ENCODE results near the gene CECR2. TPM values are rescaled to one million over a fixed set of nuclear protein-coding genes. Genes with fewer than 3 reads are reported as not detected.

CECR2 gene
- total RNA-seq, 1 experiment from 2014 or later, result 111 TPM

DNA sequence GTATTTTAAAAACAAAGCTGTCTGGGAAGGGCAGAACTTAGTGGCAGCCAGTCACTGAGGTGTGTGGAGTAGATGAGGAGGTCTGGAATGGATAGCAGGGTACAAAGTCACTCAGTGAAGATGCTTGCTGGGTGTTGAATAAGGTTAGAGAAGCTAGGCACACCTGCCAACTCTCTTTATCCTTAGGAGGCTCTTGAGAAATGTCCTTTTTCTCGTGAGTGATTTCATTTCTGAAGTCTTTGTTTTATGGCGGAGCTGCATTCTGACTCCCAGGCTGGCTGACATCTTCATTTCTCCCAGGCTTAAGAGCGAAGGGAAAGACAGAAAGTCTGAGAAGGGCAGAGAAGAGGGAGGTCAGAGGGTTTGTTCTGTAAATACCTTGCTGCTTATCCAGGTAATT is 31.0 kb downstream of the CECR2 start:
- Mint-ChIP-seq H3K36me3 (peaks cover 3% of the 10 kb centered on the region; the same call in 1 of the 2 replicates), H3K27me3 (ENCODE audit: low read depth) (no peaks in the 10 kb centered on the region), H3K4me3 (no peak overlapping the region), H3K9me3 (no peaks in the 10 kb centered on the region), H3K4me1 (peaks cover 42% of the 10 kb centered on the region), H3K27ac (peak overlapping the region; percentile 28)
- ChIA-PET POLR2A (no interaction called here), CTCF (interaction anchor here (1.2 kb wide), 1 partner anchor 101 kb away, joined by 3 read pairs; no protein-coding TSS in a partner anchor)
- ATAC-seq, result no peak
- no peak for DNase-seq (ENCODE audit: low spot score)
- no peak for TF ChIP-seq ZNF317 (CRISPR knock-in tag; IDR thresholded peaks at IDR 0.05; ENCODE audit: borderline replicate concordance, low read depth)
- no peak for TF ChIP-seq KAT7 (CRISPR knock-in tag; IDR thresholded peaks at IDR 0.05; ENCODE audit: borderline replicate concordance)
- TF ChIP-seq, protein P1, sequence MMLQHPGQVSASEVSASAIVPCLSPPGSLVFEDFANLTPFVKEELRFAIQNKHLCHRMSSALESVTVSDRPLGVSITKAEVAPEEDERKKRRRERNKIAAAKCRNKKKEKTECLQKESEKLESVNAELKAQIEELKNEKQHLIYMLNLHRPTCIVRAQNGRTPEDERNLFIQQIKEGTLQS (CRISPR knock-in tag; conservative IDR thresholded peaks at IDR 0.05), result no peak
- no peak for TF ChIP-seq RELA (CRISPR knock-in tag; IDR thresholded peaks at IDR 0.05; ENCODE audit: borderline replicate concordance)
- TF ChIP-seq, protein P2, sequence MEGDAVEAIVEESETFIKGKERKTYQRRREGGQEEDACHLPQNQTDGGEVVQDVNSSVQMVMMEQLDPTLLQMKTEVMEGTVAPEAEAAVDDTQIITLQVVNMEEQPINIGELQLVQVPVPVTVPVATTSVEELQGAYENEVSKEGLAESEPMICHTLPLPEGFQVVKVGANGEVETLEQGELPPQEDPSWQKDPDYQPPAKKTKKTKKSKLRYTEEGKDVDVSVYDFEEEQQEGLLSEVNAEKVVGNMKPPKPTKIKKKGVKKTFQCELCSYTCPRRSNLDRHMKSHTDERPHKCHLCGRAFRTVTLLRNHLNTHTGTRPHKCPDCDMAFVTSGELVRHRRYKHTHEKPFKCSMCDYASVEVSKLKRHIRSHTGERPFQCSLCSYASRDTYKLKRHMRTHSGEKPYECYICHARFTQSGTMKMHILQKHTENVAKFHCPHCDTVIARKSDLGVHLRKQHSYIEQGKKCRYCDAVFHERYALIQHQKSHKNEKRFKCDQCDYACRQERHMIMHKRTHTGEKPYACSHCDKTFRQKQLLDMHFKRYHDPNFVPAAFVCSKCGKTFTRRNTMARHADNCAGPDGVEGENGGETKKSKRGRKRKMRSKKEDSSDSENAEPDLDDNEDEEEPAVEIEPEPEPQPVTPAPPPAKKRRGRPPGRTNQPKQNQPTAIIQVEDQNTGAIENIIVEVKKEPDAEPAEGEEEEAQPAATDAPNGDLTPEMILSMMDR (IDR thresholded peaks at IDR 0.05), result no peak
- TF ChIP-seq NFE2L1 (CRISPR knock-in tag; IDR thresholded peaks at IDR 0.05), result no peak
- no peak for TF ChIP-seq ZNF219 (CRISPR knock-in tag; IDR thresholded peaks at IDR 0.05; ENCODE audit: borderline replicate concordance)
- TF ChIP-seq, protein P3, sequence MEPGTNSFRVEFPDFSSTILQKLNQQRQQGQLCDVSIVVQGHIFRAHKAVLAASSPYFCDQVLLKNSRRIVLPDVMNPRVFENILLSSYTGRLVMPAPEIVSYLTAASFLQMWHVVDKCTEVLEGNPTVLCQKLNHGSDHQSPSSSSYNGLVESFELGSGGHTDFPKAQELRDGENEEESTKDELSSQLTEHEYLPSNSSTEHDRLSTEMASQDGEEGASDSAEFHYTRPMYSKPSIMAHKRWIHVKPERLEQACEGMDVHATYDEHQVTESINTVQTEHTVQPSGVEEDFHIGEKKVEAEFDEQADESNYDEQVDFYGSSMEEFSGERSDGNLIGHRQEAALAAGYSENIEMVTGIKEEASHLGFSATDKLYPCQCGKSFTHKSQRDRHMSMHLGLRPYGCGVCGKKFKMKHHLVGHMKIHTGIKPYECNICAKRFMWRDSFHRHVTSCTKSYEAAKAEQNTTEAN (CRISPR knock-in tag; IDR thresholded peaks at IDR 0.05), result no peak
- no peak for TF ChIP-seq IRF2 (CRISPR knock-in tag; IDR thresholded peaks at IDR 0.05; ENCODE audit: borderline replicate concordance, low read depth)
- TF ChIP-seq SOX15 (CRISPR knock-in tag; IDR thresholded peaks at IDR 0.05), result no peak
- TF ChIP-seq, protein P4, sequence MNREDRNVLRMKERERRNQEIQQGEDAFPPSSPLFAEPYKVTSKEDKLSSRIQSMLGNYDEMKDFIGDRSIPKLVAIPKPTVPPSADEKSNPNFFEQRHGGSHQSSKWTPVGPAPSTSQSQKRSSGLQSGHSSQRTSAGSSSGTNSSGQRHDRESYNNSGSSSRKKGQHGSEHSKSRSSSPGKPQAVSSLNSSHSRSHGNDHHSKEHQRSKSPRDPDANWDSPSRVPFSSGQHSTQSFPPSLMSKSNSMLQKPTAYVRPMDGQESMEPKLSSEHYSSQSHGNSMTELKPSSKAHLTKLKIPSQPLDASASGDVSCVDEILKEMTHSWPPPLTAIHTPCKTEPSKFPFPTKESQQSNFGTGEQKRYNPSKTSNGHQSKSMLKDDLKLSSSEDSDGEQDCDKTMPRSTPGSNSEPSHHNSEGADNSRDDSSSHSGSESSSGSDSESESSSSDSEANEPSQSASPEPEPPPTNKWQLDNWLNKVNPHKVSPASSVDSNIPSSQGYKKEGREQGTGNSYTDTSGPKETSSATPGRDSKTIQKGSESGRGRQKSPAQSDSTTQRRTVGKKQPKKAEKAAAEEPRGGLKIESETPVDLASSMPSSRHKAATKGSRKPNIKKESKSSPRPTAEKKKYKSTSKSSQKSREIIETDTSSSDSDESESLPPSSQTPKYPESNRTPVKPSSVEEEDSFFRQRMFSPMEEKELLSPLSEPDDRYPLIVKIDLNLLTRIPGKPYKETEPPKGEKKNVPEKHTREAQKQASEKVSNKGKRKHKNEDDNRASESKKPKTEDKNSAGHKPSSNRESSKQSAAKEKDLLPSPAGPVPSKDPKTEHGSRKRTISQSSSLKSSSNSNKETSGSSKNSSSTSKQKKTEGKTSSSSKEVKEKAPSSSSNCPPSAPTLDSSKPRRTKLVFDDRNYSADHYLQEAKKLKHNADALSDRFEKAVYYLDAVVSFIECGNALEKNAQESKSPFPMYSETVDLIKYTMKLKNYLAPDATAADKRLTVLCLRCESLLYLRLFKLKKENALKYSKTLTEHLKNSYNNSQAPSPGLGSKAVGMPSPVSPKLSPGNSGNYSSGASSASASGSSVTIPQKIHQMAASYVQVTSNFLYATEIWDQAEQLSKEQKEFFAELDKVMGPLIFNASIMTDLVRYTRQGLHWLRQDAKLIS (CRISPR knock-in tag; IDR thresholded peaks at IDR 0.05; ENCODE audit: borderline replicate concordance), result no peak
- no peak for TF ChIP-seq ATF1 (CRISPR knock-in tag; IDR thresholded peaks at IDR 0.05)
- TF ChIP-seq, protein P5, sequence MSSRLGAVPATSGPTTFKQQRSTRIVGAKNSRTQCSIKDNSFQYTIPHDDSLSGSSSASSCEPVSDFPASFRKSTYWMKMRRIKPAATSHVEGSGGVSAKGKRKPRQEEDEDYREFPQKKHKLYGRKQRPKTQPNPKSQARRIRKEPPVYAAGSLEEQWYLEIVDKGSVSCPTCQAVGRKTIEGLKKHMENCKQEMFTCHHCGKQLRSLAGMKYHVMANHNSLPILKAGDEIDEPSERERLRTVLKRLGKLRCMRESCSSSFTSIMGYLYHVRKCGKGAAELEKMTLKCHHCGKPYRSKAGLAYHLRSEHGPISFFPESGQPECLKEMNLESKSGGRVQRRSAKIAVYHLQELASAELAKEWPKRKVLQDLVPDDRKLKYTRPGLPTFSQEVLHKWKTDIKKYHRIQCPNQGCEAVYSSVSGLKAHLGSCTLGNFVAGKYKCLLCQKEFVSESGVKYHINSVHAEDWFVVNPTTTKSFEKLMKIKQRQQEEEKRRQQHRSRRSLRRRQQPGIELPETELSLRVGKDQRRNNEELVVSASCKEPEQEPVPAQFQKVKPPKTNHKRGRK (CRISPR knock-in tag; IDR thresholded peaks at IDR 0.05; ENCODE audit: borderline replicate concordance), result no peak
- no peak for TF ChIP-seq ELF4 (CRISPR knock-in tag; IDR thresholded peaks at IDR 0.05; ENCODE audit: low read depth)

DNA sequence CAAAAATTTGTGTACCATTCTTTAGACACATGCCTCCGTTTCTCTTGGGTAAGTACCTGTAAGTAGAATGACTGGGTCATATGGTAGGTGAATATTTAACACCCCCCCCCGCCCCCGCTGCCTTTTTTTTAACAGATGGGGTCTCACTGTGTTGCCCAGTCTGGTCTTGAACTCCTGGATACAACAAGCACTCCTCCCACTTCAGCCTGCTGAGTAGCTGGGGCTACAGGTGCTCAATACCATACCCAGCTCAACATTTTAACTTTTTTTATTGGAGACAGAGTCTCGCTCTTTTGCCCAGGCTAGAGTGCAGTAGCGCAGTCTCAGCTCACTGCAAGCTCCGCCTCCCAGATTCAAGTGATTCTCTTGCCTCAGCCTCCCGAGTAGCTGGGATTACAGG is 32.5 kb downstream of the CECR2 start:
- Mint-ChIP-seq H3K9me3 (no peaks in the 10 kb centered on the region), H3K4me3 (no peak overlapping the region), H3K27ac (no peak overlapping the region), H3K27me3 (ENCODE audit: low read depth) (no peaks in the 10 kb centered on the region), H3K36me3 (peaks cover 3% of the 10 kb centered on the region; the same call in 1 of the 2 replicates), H3K4me1 (peaks cover 41% of the 10 kb centered on the region)
- TF ChIP-seq ZNF263 (CRISPR knock-in tag; IDR thresholded peaks at IDR 0.05; ENCODE audit: low read depth), result no peak
- peak; percentile 66; the same call in 1 of the 2 replicates for TF ChIP-seq ZNF121 (CRISPR knock-in tag; IDR thresholded peaks at IDR 0.05)
- ChIA-PET CTCF (no interaction called here), POLR2A (no interaction called here)
- ATAC-seq (no peak), DNase-seq (ENCODE audit: low spot score) (no peak)

Data from WTC11 (cell line).